Bronchial epithelial cell (primary cell): ENCODE data around the gene AGAP1. TPM values are rescaled to one million over a fixed set of nuclear protein-coding genes. Genes with fewer than 3 reads are reported as not detected.
A peak's percentile ranks its signal among the peaks of the same experiment; 100 is the strongest.

Experiments used
- DNase-seq: peaks from one replicate; pipeline ENCODE4 v3.0.0-alpha.2; 2010; ENCODE audit warnings: low read depth
- FAIRE-seq: peaks from 2 replicates; lab custom pipeline; 2011; peaks lifted over from hg19 to GRCh38; lab: Jason Lieb, UNC
- H3K27me3 ChIP-seq: 2 replicates; pipeline ENCODE4 v1.5.1; 2011; ENCODE audit warnings: low read length; ENCODE audit not compliant: control insufficient read depth, insufficient read depth
- H3K36me3 ChIP-seq: 2 replicates; pipeline ENCODE4 v1.5.1; 2011; ENCODE audit warnings: low read length; ENCODE audit not compliant: control insufficient read depth, insufficient read depth
- H3K4me3 ChIP-seq: 2 replicates; pipeline ENCODE4 v1.5.1; 2011; ENCODE audit warnings: mild to moderate bottlenecking, low read depth, low read length, control low read depth
- total RNA-seq: library from RNA; depleted of rRNA; stranded (reverse); fragments of >200 nt; gene quantifications from 2 replicates; pipeline ENCODE4 v1.2.1, GENCODE V29; 2014
- TF ChIP-seq, protein P1 (sequence below): IDR thresholded peaks from 2 replicates; pipeline ENCODE4 v1.5.1; 2011; ENCODE audit warnings: mild to moderate bottlenecking, moderate library complexity, low read length, control low read depth, inconsistent platforms; ENCODE audit not compliant: insufficient read depth, severe bottlenecking

Gene AGAP1
- total RNA-seq, 1 donor from 2014 or later = 22.4 TPM

DNA sequence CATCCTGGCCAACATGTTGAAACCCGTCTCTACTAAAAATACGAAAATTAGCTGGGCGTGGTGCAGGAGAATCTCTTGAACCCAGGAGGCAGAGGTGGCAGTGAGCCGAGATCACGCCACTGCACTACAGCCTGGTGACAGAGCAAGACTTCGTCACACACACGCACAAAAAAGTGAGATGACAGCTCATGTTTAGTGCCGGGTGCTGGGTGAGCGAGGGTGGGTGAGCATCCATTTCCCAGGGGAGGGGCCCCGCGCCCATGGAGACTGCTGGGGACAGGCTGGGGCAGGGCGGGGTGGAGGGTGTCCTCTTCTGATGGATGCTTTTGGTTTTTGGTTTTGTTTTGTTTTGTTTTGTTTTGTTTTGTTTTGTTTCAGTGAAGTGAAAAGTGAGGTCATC is 467.9 kb downstream of the AGAP1 start:
- Histone ChIP-seq H3K27me3 (no peaks in the 10 kb centered on the region), H3K36me3 (no peaks in the 10 kb centered on the region), H3K4me3 (no peak overlapping the region)
- no peak for FAIRE-seq
- no peak for DNase-seq
- TF ChIP-seq, protein P1, sequence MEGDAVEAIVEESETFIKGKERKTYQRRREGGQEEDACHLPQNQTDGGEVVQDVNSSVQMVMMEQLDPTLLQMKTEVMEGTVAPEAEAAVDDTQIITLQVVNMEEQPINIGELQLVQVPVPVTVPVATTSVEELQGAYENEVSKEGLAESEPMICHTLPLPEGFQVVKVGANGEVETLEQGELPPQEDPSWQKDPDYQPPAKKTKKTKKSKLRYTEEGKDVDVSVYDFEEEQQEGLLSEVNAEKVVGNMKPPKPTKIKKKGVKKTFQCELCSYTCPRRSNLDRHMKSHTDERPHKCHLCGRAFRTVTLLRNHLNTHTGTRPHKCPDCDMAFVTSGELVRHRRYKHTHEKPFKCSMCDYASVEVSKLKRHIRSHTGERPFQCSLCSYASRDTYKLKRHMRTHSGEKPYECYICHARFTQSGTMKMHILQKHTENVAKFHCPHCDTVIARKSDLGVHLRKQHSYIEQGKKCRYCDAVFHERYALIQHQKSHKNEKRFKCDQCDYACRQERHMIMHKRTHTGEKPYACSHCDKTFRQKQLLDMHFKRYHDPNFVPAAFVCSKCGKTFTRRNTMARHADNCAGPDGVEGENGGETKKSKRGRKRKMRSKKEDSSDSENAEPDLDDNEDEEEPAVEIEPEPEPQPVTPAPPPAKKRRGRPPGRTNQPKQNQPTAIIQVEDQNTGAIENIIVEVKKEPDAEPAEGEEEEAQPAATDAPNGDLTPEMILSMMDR = no peak

DNA sequence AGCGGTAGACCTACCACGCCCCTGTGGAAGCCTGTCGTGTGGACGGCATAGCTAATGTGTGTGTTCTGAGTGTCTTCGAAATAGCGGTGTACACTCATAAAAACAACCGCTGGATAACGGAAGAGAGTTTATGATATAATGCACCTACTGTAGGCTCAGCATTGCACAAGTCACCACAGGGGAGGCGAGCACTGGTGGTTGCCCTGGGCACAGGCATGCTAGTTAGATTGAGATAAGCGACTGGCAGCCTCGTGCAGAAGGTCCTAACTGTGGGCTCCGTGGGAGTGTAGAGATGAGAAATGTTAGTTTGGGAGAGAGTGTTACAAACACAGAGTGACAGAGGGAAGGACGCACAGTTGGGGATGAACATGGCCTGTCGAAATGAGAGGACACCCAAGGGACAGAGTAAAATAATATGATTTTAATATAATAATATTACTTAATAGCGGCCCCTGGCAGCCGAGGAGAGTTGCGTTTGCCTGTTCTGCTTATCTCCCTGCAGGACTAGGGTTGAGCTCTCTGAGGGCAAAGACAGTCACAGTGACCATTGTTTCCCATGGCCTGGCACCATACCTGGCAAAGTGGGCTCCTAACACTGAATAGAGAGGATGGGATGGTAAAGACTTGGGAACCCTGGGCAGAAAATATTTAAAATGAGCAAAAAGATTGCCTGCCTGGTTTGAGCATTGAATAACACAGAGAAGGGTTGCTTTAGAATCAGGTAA is 470.2 kb downstream of the AGAP1 start:
- no peak for DNase-seq

DNA sequence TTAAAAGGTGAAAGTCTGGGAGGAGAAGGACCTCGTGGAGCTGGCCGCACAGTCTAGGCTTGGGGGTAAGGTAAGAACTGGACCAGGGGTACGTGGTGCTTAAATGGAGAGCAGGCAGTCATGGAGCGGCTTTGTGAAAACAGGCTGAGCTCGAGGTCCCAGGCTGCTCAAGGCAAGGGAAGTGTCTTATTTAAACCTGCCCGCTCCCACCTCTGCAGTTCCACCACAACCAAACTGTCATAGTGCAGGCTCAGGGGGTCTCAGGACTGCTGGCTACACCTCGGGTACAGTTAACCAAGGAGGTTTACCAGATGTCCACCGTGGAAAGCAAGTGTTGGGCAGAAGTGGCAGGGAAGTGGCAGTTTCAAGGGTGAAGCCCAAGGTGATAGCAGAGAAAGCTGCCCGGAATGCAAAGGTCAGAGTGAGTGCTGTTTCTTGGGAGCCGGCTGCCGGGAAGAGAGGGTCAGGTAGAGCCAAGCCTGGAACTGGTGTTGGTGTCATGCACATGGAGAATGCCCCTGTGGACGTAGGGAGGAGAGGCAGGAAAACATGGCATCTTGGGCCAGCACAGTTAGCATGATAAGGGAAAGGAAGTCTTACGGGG is 471.0 kb downstream of the AGAP1 start:
- no peak for DNase-seq
- Histone ChIP-seq H3K36me3 (peaks cover 1% of the 10 kb centered on the region), H3K27me3 (no peaks in the 10 kb centered on the region), H3K4me3 (no peak overlapping the region)
- TF ChIP-seq, protein P1 = no peak
- no peak for FAIRE-seq

More for the DNA sequence above, 470.2 kb downstream of the AGAP1 start:
- H3K4me3 ChIP-seq = no peak overlapping the region
- TF ChIP-seq, protein P1 = no peak
- no peaks in the 10 kb centered on the region for H3K36me3 ChIP-seq
- no peaks in the 10 kb centered on the region for H3K27me3 ChIP-seq
- no peak for FAIRE-seq

DNA sequence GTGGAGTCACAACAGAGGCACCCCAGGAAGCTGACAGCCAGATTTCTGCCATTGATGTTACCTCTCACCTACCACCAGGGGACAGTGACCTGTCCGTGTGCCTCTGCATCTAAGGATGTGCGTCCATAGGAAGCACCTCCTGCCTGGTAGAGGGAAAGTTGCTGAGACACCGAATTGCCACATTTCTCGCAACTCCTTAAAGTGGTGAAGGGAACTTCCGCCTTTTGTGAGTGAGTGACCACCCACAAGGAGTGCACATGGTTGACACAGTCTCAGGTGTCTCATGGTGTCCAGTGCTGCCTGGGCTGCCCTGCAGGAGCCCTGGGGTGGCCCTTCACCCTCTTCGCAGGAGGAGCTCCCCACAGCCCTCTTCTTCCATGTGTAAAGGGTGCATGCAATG is 472.6 kb downstream of the AGAP1 start:
- Histone ChIP-seq H3K36me3 (peaks cover 1% of the 10 kb centered on the region), H3K27me3 (no peaks in the 10 kb centered on the region), H3K4me3 (no peak overlapping the region)
- peak; percentile 40 for FAIRE-seq
- DNase-seq = no peak
- TF ChIP-seq, protein P1 = no peak

DNA sequence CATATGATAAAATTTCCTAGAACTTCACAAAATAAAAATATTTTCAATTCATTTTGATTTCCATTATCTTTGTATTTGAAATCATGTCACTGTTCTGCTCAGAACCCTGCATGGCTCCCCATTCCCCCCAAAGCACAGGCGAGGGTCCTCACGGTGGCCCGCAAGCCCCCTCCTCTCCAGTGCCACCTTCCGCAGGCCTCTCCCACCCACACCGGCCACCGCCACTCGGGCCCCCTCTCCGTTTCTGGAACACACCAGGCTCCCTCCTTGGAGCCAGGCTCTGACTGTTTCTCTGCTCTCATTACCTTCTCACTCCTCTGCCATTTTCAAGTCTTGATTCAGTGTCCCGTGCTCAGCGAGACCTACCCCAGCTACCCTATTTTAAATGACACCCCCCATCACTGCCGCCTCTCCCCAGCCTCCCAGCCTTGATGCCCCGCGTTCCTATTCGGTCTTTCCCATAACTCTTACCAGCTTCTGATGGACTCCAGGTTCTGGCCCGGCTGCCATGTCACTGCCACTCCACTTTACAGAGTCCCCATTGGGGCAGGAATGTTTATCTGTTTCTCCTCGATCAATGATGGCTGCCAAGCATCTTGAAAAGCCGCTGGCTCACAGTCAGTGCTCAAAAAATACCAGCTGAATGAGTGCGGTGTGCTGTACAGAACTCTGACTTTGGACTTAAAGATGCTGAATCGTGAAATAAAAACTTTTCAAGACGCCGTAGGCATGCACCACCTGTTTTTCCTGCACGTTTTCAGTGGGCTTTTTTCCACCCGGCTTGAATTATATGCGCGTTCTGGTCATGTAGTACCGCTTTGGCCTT is 473.3 kb downstream of the AGAP1 start:
- FAIRE-seq (no peak), DNase-seq (no peak)
- Histone ChIP-seq H3K4me3 (no peak overlapping the region), H3K27me3 (no peaks in the 10 kb centered on the region), H3K36me3 (peaks cover 1% of the 10 kb centered on the region)
- TF ChIP-seq, protein P1 = no peak
